K562 (cell line): ENCODE measurements around the gene COQ8B. TPM values are rescaled to one million over a fixed set of nuclear protein-coding genes. Genes with fewer than 3 reads are reported as not detected.
A peak's percentile ranks its signal among the peaks of the same experiment; 100 is the strongest.

ENCODE experiments used
- GATAD2B ChIP-seq: fragments of 450-650 bp; IDR thresholded peaks from 2 replicates; pipeline ENCODE4 v1.6.1; 2017; ENCODE audit warnings: mild to moderate bottlenecking, borderline replicate concordance
- HNRNPH1 ChIP-seq: fragments of 200-400 bp; formaldehyde crosslinking; optimal IDR thresholded peaks from 2 replicates; pipeline ENCODE3; 2017; ENCODE audit warnings: low read depth, mild to moderate bottlenecking, low read length, moderate library complexity
- MYC ChIP-seq, 2 experiments: fragments of 250-450 bp in 1 of 2; sonication (Bioruptor Pico) in 1 of 2; IDR thresholded peaks; 2 replicates each; pipeline versions ENCODE4 v1.5.1 to v1.6.1; 2012 to 2021; ENCODE audit warnings: low read depth in 2 of 2, borderline replicate concordance in 1 of 2, improper control_type of control experiment in 1 of 2, low read length in 1 of 2, mild to moderate bottlenecking in 1 of 2, moderate library complexity in 1 of 2
- NFATC3 ChIP-seq: fragments of 450-650 bp; IDR thresholded peaks from 2 replicates; pipeline ENCODE4 v1.6.1; 2017; ENCODE audit warnings: mild to moderate bottlenecking
- PTTG1 ChIP-seq: fragments of 450-650 bp; IDR thresholded peaks from 2 replicates; pipeline ENCODE4 v1.6.1; 2016; ENCODE audit warnings: low read depth, mild to moderate bottlenecking, missing genetic modification characterization, missing compliant biosample characterization
- RNF2 ChIP-seq: sonication (generic); IDR thresholded peaks from 2 replicates; pipeline ENCODE4 v1.6.1; 2016
- SLC30A9 ChIP-seq: fragments of 250-450 bp; sonication (Bioruptor Pico); IDR thresholded peaks from 2 replicates; pipeline ENCODE4 v1.8.0; 2022; ENCODE audit warnings: mild to moderate bottlenecking, moderate library complexity
- SRSF1 ChIP-seq: fragments of 200-400 bp; formaldehyde crosslinking; IDR thresholded peaks from 2 replicates; pipeline ENCODE4 v1.6.1; 2017; ENCODE audit warnings: mild to moderate bottlenecking, low read depth, low read length, moderate library complexity
- TFAM ChIP-seq: fragments of 250-450 bp; sonication (Bioruptor Pico); conservative IDR thresholded peaks from 2 replicates; pipeline ENCODE4 v1.5.0; 2021; ENCODE audit warnings: mild to moderate bottlenecking, moderate library complexity
- ZNF253 ChIP-seq: fragments of 250-450 bp; sonication (Bioruptor Pico); conservative IDR thresholded peaks from 2 replicates; pipeline ENCODE4 v1.6.1; 2021; ENCODE audit warnings: mild to moderate bottlenecking
- ZNF561 ChIP-seq: fragments of 450-650 bp; formaldehyde crosslinking; conservative IDR thresholded peaks from 2 replicates; pipeline ENCODE4 v1.4.0; 2020; ENCODE audit warnings: mild to moderate bottlenecking, moderate library complexity
- ZNF785 ChIP-seq: fragments of 250-450 bp; sonication (Bioruptor Pico); IDR thresholded peaks from 2 replicates; pipeline ENCODE4 v1.4.0; 2020; ENCODE audit warnings: mild to moderate bottlenecking
- polyA plus RNA-seq, 8 experiments: library from polyadenylated mRNA; depleted of rRNA in 4 of 8; stranded (reverse) in 5 of 8; unstranded in 3 of 8; fragments of >200 nt; fragmentation: Nextera tagmentation in 2 of 8; fragmentation: Illumina TruSeq in 1 of 8; extraction: Ambion mirVana in 2 of 8; extraction: Trizol in 1 of 8; gene quantifications; 2 replicates each; pipeline versions ENCODE4 v1.2.1 to v1.2.3, GENCODE V29; 2011 to 2014; ENCODE audit warnings: inconsistent platforms in 1 of 8, missing spikeins in 1 of 8
- total RNA-seq, 7 experiments: library from RNA; depleted of rRNA in 6 of 7; stranded (reverse); fragments of >200 nt in 6 of 7; fragmentation: Illumina TruSeq in 2 of 7; extraction: Trizol in 2 of 7; gene quantifications; 2 replicates each; pipeline versions ENCODE4 v1.2.1 to v1.2.3, GENCODE V29; 2011 to 2021; ENCODE audit warnings: low replicate concordance in 1 of 7
- TF ChIP-seq, protein P1 (sequence below): sonication (generic); formaldehyde crosslinking; IDR thresholded peaks from 2 replicates; pipeline ENCODE4 v1.9.0; 2022; ENCODE audit warnings: mild to moderate bottlenecking, missing genetic modification reagents
- TF ChIP-seq, protein P2 (sequence below): fragments of 450-650 bp; IDR thresholded peaks from 2 replicates; pipeline ENCODE4 v1.7.1; 2018; ENCODE audit warnings: mild to moderate bottlenecking, low read depth; ENCODE audit not compliant: partially characterized antibody
- TF ChIP-seq, protein P3 (sequence below), 3 experiments: fragments of 200-800 bp in 1 of 3; fragments of 250-450 bp in 1 of 3; fragments of 450-650 bp in 1 of 3; sonication (Bioruptor Pico) in 1 of 3; sonication (Bioruptor generic) in 1 of 3; formaldehyde crosslinking in 1 of 3; IDR thresholded peaks; 2 replicates each; pipeline versions ENCODE4 v1.6.1 to v1.8.0; 2016 to 2022; ENCODE audit warnings: mild to moderate bottlenecking in 2 of 3, missing genetic modification characterization in 2 of 3, missing compliant biosample characterization in 1 of 3, moderate library complexity in 1 of 3
- TF ChIP-seq, protein P4 (sequence below): fragments of 450-650 bp; formaldehyde crosslinking; IDR thresholded peaks from 2 replicates; pipeline ENCODE4 v1.4.0; 2022; ENCODE audit warnings: missing genetic modification characterization
- TF ChIP-seq, protein P5 (sequence below), 2 experiments: fragments of 450-650 bp; conservative IDR thresholded peaks; 2 replicates each; pipeline ENCODE4 v1.6.1; 2017; ENCODE audit warnings: mild to moderate bottlenecking in 2 of 2, moderate library complexity in 2 of 2

COQ8B gene
- total and polyA plus RNA-seq, 9 of the 15 experiments (the other 6 are each of a cell fraction or from before 2014, with no cell fraction given): 0.41 to 32.3 (median 12.9) TPM

DNA sequence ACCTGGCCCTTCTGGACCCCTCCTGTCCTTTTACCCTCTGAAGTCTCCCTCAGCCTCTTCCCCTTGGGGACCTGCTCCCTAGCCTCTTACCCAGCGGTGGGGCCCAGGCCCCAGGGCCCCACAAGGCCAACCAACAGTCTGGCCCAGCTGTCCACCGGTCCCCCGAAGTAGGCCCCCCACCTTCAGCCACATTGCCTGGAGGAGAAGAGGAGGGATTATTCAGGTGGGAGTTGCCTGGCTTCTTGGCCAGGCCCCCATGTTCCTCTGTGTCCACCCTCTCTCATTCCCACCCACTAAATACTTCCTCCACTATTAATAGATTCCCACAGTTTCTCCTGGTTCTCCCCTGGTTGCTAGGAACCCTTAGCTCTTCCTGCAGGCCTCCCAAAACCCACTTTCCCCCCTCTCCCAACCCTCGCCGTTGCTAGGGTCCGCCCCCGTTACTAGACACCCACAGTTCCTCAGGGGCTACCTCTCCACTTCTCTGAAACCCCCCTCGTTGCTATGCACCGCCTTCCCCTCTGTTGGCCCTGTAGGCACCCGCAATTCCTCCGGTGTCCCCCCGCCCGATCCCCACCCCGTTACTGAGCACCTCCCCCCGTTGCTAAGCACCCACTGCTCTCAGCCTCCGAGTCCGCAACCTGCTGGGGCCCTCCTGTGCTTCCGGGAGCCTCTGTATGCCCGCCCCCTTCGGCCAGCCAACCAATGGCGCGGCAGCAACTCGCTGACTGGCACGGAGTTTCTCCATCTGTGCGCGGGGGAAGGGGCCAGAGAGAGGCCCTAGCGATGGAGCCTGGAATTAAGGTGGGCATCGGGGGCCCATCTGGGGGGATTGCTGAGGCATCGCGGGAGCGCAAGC, 2.0 kb downstream of the COQ8B start (continued):
- TF ChIP-seq, protein P1, sequence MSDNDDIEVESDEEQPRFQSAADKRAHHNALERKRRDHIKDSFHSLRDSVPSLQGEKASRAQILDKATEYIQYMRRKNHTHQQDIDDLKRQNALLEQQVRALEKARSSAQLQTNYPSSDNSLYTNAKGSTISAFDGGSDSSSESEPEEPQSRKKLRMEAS (CRISPR knock-in tag): no peak
- TF ChIP-seq, protein P2, sequence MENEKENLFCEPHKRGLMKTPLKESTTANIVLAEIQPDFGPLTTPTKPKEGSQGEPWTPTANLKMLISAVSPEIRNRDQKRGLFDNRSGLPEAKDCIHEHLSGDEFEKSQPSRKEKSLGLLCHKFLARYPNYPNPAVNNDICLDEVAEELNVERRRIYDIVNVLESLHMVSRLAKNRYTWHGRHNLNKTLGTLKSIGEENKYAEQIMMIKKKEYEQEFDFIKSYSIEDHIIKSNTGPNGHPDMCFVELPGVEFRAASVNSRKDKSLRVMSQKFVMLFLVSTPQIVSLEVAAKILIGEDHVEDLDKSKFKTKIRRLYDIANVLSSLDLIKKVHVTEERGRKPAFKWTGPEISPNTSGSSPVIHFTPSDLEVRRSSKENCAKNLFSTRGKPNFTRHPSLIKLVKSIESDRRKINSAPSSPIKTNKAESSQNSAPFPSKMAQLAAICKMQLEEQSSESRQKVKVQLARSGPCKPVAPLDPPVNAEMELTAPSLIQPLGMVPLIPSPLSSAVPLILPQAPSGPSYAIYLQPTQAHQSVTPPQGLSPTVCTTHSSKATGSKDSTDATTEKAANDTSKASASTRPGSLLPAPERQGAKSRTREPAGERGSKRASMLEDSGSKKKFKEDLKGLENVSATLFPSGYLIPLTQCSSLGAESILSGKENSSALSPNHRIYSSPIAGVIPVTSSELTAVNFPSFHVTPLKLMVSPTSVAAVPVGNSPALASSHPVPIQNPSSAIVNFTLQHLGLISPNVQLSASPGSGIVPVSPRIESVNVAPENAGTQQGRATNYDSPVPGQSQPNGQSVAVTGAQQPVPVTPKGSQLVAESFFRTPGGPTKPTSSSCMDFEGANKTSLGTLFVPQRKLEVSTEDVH: no peak
- TF ChIP-seq MYC (IDR thresholded peaks at IDR 0.05; ENCODE audit: low read depth, low read length): no peak
- no peak for TF ChIP-seq MYC (CRISPR knock-in tag; IDR thresholded peaks at IDR 0.05; ENCODE audit: borderline replicate concordance, low read depth)
- TF ChIP-seq GATAD2B: no peak
- TF ChIP-seq, protein P3, sequence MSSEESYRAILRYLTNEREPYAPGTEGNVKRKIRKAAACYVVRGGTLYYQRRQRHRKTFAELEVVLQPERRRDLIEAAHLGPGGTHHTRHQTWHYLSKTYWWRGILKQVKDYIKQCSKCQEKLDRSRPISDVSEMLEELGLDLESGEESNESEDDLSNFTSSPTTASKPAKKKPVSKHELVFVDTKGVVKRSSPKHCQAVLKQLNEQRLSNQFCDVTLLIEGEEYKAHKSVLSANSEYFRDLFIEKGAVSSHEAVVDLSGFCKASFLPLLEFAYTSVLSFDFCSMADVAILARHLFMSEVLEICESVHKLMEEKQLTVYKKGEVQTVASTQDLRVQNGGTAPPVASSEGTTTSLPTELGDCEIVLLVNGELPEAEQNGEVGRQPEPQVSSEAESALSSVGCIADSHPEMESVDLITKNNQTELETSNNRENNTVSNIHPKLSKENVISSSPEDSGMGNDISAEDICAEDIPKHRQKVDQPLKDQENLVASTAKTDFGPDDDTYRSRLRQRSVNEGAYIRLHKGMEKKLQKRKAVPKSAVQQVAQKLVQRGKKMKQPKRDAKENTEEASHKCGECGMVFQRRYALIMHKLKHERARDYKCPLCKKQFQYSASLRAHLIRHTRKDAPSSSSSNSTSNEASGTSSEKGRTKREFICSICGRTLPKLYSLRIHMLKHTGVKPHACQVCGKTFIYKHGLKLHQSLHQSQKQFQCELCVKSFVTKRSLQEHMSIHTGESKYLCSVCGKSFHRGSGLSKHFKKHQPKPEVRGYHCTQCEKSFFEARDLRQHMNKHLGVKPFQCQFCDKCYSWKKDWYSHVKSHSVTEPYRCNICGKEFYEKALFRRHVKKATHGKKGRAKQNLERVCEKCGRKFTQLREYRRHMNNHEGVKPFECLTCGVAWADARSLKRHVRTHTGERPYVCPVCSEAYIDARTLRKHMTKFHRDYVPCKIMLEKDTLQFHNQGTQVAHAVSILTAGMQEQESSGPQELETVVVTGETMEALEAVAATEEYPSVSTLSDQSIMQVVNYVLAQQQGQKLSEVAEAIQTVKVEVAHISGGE (CRISPR knock-in tag; IDR thresholded peaks at IDR 0.05): no peak; a peak in 1 of 6 replicates
- TF ChIP-seq, protein P4, sequence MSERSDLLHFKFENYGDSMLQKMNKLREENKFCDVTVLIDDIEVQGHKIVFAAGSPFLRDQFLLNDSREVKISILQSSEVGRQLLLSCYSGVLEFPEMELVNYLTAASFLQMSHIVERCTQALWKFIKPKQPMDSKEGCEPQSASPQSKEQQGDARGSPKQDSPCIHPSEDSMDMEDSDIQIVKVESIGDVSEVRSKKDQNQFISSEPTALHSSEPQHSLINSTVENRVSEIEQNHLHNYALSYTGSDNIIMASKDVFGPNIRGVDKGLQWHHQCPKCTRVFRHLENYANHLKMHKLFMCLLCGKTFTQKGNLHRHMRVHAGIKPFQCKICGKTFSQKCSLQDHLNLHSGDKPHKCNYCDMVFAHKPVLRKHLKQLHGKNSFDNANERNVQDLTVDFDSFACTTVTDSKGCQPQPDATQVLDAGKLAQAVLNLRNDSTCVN: 0 out of 2 replicates have a peak, but pooled peaks have one; percentile 19
- no peak for TF ChIP-seq ZNF561 (CRISPR knock-in tag)
- no peak for TF ChIP-seq RNF2
- TF ChIP-seq, protein P5, sequence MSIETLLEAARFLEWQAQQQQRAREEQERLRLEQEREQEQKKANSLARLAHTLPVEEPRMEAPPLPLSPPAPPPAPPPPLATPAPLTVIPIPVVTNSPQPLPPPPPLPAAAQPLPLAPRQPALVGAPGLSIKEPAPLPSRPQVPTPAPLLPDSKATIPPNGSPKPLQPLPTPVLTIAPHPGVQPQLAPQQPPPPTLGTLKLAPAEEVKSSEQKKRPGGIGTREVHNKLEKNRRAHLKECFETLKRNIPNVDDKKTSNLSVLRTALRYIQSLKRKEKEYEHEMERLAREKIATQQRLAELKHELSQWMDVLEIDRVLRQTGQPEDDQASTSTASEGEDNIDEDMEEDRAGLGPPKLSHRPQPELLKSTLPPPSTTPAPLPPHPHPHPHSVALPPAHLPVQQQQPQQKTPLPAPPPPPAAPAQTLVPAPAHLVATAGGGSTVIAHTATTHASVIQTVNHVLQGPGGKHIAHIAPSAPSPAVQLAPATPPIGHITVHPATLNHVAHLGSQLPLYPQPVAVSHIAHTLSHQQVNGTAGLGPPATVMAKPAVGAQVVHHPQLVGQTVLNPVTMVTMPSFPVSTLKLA (conservative IDR thresholded peaks at IDR 0.05): no peak
- TF ChIP-seq PTTG1: no peak
- no peak for TF ChIP-seq ZNF785 (CRISPR knock-in tag)
- no peak for TF ChIP-seq TFAM (CRISPR knock-in tag)
- no peak for TF ChIP-seq SLC30A9 (CRISPR knock-in tag)
- no peak for TF ChIP-seq NFATC3
- no peak for TF ChIP-seq SRSF1
- TF ChIP-seq HNRNPH1: no peak
- no peak for TF ChIP-seq ZNF253 (CRISPR knock-in tag)
